NCI-H2107 (cell line): ENCODE results near the gene CCL4.
"Not testable (repeated sequence)": the region's sequence is repeated elsewhere in the genome, so short reads cannot be mapped to it uniquely, and the experiment has no call there.

ENCODE experiments used
- DNase-seq: peaks from one replicate; lab custom pipeline; 2025; lab: John Stamatoyannopoulos, UW

The CCL4 gene

DNA sequence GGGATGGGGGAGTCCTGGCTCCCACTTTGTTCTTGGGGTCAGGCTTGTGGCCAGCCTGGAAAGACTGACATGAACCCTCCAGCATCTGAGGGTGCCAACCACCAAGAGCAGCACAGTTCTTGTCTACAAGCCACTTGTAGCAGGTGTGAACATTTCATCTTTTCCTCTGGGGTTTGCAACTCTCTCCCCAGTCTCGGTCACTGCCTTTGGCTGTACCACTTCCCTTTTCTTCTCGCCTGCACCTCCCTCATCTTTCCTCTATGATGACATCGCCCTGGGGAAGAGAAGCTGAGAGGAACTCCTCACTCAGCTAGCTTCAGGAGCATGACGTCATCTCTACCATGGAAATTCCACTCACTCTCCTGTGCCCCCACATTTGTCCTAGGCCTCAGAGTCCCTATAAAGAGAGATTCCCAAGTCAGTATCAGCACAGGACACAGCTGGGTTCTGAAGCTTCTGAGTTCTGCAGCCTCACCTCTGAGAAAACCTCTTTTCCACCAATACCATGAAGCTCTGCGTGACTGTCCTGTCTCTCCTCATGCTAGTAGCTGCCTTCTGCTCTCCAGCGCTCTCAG lies at the start of gene CCL4:
Gene CCL4, plus strand, starts transcription at position 427 of the 575 bp plus-strand sequence. Its CDS starts 79 bp downstream, at position 506.
- not testable (repeated sequence) for DNase-seq

DNA sequence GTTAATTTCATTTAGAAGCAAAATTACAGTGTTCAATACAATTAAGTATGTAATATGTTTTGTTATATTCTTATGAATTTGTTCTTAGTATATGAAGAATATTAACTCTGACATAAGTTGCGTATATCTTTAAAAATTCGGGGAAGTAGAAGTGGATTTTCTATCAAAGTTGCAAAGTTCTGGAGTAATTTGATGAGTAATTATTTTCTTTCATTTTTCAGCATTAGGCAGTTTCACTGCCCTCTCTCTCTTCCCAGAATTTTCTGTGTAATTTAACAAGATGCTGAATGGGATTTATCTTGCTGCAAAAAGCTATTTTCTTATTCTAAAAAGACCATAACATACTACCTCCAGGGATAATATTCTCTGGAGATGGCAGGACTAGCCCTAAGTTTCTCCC lies 48.5 kb upstream of the CCL4 start:
- no peak for DNase-seq

GRCh38 chr17:36055921-36056520 lies 47.6 kb upstream of the CCL4 start:
- no peak for DNase-seq

GRCh38 chr17:36057911-36058310 lies 45.7 kb upstream of the CCL4 start:
- no peak for DNase-seq

- DNase-seq = no peak
These were observed 44.2 kb upstream of the CCL4 start for GRCh38 chr17:36059406-36059805.

DNA sequence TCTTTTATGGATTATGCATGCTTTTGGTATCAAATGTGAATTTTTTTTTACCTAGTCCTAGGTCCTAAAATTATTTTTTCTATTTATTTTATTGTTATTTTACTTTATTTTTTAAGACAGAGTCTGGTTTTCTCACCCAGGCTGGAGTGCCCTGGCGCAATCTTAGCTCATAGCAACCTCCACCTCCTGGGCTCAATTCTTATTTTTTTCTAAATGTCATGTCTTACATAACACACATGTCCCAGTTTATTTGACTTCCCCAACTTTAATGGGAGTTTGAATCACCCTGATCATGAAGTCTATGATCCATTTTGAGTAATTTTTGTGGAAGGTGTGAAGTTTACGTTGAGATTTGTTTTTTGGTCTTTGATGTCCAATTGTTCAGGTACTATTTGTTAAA lies 42.8 kb upstream of the CCL4 start:
- no peak for DNase-seq

- DNase-seq = no peak
These were observed 39.7 kb upstream of the CCL4 start, which contains the start of gene CCL18 for GRCh38 chr17:36063786-36064541. TSS of gene CCL18 (plus strand) at chr17:36064272. CDS start at chr17:36064343, 71 bp downstream.

- DNase-seq = no peak
These were observed 37.2 kb upstream of the CCL4 start for GRCh38 chr17:36066365-36066985.

GRCh38 chr17:36068524-36068923 lies 35.1 kb upstream of the CCL4 start:
- DNase-seq = no peak

DNA sequence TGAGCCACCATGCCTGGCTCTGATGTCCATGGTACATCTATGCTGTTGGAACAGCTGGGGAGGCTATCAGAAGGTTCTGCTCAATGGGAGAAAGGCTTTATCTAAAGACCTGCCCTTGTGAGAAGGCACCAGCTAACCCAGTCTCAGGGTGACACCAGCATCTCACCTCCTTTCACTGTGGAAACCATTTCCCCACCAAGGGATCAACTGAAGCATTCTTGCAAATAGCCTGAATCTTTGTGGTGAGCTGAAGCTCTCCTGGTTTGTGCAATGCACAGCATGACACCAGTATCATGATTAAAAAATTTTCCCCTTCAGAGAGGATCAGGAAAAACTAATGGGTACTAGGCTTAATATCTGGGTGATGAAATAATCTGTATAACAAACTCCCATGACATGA lies 34.5 kb upstream of the CCL4 start:
- DNase-seq = no peak

DNA sequence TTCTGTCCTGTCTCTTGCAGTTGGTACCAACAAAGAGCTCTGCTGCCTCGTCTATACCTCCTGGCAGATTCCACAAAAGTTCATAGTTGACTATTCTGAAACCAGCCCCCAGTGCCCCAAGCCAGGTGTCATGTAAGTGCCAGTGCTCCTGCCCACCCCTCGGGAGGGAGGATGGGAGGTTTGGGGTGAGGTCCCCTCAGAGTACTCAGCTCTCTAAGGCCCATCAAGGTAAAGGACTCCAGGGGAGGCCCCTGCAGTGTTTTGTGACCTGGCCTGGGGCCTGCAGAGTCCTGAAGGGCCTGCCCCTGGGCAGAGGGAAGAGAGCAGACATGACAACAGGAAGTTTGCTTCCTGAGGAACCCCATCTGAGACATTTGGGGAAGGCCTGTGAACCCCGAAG lies 33.2 kb upstream of the CCL4 start:
- no peak for DNase-seq

DNA sequence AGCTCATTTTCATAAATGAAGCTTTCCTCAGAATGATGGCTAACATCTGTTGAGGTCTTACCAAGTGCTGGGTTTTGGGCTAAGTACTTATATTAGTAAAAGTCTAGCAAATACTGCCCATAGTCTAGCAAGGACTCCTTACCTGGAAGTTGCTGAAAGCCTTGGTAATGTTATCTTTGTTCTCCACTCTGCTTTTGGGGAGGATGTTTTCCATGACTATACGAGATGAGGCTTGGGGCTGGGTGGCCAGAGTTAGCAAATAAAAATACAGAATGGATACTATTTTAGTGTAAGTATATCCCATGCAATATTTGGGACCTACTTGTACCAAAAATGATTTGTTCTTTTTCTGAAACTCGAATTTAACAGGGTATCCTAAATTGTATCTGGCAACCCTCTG lies 31.9 kb upstream of the CCL4 start:
- no peak for DNase-seq

DNA sequence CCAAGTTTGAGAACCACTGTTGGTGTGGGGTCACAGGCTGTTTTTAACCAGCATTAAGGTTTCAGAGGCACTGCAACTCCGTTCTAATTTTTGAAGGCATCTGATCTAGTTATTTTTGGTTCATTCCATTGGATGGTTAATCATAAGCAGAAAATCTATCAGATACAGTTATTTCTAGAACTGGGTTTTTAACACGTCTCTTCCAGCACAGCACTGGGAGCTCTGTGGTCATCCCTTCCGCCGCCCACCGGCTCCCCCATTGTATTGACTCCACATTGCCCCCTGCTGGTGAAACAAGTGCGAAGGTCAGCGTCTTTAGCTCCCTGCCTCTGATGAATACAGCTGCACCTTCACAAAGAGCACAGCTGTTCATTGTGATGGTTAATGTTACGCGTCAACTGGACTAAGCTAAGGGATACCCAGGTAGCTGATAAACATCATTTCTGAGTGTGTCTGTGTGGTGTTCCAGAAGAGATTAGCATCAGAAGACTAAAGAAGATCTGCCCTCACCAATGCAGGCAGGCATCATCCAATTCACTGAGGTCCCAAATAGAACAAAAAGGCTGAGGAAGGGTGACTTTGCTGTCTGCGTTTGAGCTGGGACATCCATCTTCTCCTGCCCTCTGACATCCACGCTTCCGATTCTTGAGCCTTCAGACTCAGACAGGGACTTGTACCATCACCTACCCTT lies 31.1 kb upstream of the CCL4 start:
- DNase-seq = no peak

DNA sequence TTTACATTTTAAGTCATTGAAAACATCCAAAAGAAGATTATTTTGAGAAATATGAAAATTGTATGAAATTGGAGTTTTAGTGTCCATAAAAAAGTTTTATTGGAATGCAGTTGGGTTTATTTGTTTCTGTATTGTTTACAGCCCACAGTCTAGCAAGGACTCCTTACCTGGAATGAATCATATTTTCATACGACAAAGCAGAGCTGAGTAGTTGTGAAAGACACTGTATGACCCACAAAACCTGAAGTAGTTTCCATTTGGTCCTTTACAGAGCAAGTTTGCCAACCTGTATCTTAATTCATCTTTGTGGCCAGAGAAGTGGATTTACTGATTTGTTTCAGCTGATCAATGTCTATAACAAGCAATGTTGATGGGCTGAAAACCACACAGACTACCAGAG lies 29.3 kb upstream of the CCL4 start:
- DNase-seq = no peak

GRCh38 chr17:36081681-36082471 lies 21.8 kb upstream of the CCL4 start:
- DNase-seq = not testable (repeated sequence)

GRCh38 chr17:36082482-36083120 lies 21.0 kb upstream of the CCL4 start:
- DNase-seq = not testable (repeated sequence)

GRCh38 chr17:36083691-36084090 lies 19.9 kb upstream of the CCL4 start:
- not testable (repeated sequence) for DNase-seq

DNA sequence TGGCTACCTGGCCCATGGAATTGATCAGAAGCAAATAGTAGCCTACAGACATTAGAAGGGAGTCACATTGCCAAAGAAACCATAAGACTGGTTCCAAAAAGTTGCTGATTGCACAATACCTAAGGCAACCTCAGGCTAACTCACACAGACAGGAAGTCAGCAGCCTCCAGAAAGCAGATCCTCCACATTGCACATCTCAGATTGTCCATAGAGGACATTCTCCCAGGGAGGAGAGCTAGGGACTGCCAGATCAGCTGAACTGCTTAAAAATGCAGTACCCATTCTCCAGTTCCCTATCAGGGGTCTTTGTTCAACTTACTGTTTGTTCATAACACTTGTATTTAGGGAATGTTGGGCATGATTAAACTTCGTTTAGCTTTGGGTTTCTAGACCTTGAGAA lies 17.9 kb upstream of the CCL4 start:
- no peak for DNase-seq

GRCh38 chr17:36086791-36087190 lies 16.8 kb upstream of the CCL4 start:
- no peak for DNase-seq

GRCh38 chr17:36087471-36087870 lies 16.2 kb upstream of the CCL4 start:
- DNase-seq = not testable (repeated sequence)
